Transverse colon (tissue), 4 donors: Measurements from ENCODE around the gene CIP2A.

Source experiments
- POLR2A ChIP-seq: fragments of 450-650 bp; IDR thresholded peaks from one replicate; pipeline ENCODE4 v1.6.1; 2016; ENCODE audit warnings: antibody characterized with exemption, mild to moderate bottlenecking, moderate library complexity
- POLR2AphosphoS5 ChIP-seq, 3 donors: sonication (generic); formaldehyde crosslinking; IDR thresholded peaks; one replicate each; pipeline ENCODE4 v1.6.1; 2016; ENCODE audit warnings: antibody characterized with exemption in 3 of 3
- TF ChIP-seq, protein P1 (sequence below), 5 experiments: fragments of 200-600 bp in 3 of 5; fragments of 450-650 bp in 2 of 5; sonication (generic) in 3 of 5; IDR thresholded peaks; 1 replicate in 2 of 5; 2 replicates in 3 of 5; pipeline ENCODE4 v1.5.1; 2016 to 2017; ENCODE audit warnings: antibody characterized with exemption in 5 of 5, inconsistent platforms in 3 of 5, mild to moderate bottlenecking in 2 of 5, moderate library complexity in 1 of 5

DNA sequence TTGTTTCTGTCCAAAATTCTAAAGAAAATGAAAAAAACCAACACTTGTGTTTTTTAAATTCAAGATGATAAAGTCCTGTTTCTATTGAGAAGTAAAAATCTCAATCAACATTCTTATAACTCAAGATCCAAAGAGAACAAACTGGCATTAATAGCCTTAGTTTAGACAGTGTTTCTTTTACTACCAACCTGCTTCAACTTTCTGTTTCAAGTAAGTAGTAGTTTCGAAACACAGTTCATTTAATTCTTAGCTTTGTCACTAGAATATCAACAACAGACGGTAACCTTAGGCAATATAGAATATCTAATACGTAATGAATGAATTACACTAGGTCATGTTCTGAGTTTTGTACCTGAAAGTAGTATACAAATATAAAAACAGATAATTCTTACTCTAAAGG is 23.7 kb downstream of the CIP2A start:
- TF ChIP-seq, protein P1, sequence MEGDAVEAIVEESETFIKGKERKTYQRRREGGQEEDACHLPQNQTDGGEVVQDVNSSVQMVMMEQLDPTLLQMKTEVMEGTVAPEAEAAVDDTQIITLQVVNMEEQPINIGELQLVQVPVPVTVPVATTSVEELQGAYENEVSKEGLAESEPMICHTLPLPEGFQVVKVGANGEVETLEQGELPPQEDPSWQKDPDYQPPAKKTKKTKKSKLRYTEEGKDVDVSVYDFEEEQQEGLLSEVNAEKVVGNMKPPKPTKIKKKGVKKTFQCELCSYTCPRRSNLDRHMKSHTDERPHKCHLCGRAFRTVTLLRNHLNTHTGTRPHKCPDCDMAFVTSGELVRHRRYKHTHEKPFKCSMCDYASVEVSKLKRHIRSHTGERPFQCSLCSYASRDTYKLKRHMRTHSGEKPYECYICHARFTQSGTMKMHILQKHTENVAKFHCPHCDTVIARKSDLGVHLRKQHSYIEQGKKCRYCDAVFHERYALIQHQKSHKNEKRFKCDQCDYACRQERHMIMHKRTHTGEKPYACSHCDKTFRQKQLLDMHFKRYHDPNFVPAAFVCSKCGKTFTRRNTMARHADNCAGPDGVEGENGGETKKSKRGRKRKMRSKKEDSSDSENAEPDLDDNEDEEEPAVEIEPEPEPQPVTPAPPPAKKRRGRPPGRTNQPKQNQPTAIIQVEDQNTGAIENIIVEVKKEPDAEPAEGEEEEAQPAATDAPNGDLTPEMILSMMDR (IDR thresholded peaks at IDR 0.05): no peak
- TF ChIP-seq POLR2A: no peak
- no peak for TF ChIP-seq POLR2AphosphoS5 (IDR thresholded peaks at IDR 0.05)
